COLO829 (cell line): ENCODE measurements around the gene OSCP1.

Source experiments
- DNase-seq: peaks from one replicate; pipeline ENCODE4 v3.0.0; 2012; ENCODE audit warnings: low spot score

OSCP1 gene

DNA sequence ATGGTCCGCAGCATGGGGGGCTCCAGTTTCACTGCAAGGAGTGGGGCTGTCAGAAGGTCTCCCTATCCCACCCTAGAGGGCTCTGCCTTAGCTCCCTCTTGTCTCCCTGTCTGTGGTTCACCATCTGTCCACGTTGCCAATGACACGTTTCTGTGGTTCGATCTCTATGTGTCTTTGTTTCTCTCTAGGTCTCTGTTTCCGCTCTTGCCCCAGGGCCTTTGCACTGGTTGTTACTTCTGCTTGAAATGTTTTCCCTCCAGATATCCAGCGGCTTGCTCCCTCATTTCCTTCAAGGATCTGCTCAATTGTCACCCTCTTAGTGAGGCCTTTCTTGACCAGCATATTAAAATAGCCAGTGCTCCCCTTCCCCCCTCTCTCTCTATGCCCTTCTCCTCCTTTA is 22.4 kb upstream of the OSCP1 start:
- DNase-seq = no peak

- no peak for DNase-seq
These were observed 21.8 kb upstream of the OSCP1 start for GRCh38 chr1:36471830-36472641.

DNA sequence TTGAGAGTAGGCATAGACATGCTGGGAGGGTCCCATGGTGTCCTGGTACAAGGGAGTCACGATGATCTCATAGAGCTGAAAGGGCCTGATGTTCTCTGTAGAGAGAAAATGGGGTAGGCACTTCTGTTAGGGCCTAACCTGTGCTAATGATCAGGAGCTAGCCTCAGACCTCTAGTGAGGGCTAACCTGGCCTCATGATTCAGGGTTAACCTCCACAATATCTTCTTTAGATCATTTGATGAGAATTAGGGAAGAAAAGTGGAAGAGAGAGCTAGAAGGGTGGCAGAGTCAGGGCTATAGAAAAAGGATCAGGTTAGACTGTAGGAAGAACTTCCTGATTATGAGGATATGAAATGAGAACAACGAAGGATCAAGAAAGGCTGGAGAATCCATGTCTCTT is 18.9 kb upstream of the OSCP1 start:
- DNase-seq = no peak

DNA sequence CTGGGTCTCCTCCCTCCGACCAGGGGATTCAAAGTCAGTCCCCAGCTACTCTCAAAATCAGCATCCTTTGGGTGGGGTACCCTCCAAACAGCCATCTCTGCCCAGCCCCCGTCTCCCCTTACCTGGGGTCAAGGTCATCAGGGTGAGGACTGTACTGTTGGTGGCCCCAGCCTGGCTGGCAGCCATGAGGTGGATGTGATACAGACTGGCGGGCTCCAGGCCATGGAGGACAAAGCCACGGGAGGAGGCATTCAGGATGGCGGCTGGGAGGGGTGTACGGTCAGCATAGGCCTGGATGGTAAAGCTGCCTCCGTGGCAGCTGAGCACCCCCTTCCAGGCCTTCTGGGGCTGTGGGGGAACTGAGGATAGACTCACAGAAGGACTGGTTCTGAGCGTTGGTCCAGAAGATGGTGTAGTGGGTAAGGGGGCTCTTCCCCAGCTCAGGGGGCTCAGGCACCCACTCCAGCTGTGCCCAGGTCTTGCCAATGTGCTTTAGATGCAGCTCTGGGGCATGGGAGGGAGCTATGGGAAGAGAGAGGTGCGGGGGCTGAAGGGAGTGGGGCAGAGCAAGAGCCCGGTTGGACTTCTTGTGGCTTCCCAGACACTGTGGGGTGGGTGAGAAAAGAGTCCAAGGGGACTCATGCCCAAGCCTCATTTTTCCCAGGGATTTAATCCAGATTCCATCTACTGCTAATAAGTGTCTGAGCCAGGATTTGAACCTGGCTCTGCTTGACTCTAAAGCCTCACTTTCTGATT is 17.6 kb upstream of the OSCP1 start:
- no peak for DNase-seq

GRCh38 chr1:36467027-36467410 is 16.8 kb upstream of the OSCP1 start:
- no peak for DNase-seq

- DNase-seq = no peak
These were observed 16.2 kb upstream of the OSCP1 start for GRCh38 chr1:36466370-36467026.

- no peak for DNase-seq
These were observed 15.6 kb upstream of the OSCP1 start for GRCh38 chr1:36465731-36466369.

GRCh38 chr1:36464605-36465393 is 14.5 kb upstream of the OSCP1 start:
- DNase-seq = no peak

DNA sequence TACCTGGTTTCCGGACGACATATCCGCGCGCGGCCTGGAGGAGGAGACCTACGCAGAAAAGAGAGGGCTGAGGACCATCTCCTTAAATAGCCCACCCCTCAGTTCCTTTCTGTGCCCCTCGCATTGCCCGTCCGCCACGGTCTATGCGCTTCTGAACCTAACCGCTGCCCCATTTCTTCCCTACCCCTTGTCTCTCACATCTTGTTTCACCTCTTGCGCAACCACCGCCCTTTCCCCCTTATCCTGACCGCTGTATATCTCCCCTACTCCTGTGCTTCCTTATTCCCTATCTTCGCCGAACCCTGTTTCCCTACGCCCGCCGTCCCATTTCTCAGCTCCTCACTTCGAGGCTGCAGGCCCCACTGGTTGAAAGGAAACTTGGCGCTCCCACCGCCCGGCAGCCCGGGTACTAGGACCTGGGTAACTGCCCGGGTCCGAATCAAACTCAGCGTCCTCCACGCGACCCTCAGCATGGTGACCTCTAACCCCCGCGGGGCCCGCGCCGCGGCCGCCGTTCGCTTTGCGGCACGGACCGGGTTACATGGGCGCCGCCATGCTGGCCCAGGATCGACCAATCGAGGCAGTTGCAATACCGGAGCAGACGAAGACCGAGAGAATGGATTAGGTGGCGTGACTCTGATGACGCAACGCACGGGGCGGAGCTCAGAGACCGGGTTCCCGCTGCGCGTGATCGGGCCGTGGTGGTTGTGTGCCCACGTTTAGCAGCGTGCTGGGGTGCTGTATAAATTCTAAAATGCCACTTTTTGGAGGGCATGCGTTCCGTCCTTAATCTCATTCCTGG is 13.8 kb upstream of the OSCP1 start, which contains the start of gene MRPS15:
MRPS15 (minus strand) TSS at position 582 of the 802 bp plus-strand sequence; CDS start at position 473, 109 bp downstream.
- peak; percentile 90 for DNase-seq

DNA sequence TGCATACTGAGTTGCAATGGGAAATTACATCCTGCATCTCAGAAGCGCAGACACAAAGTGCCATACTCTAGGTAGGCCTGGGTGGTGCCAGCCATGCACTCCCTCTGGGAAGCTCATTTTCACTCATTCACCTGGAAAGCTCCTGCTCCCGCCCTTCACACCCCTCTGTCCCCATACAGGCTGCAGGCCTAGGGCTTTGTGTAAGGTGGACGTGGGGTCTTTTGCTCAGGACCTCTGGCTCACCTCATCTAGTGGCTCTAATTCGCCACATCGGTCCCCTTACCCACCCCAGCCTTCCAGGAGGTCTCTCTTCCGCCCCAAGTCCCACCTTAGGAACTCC is 13.2 kb upstream of the OSCP1 start:
- no peak for DNase-seq

DNA sequence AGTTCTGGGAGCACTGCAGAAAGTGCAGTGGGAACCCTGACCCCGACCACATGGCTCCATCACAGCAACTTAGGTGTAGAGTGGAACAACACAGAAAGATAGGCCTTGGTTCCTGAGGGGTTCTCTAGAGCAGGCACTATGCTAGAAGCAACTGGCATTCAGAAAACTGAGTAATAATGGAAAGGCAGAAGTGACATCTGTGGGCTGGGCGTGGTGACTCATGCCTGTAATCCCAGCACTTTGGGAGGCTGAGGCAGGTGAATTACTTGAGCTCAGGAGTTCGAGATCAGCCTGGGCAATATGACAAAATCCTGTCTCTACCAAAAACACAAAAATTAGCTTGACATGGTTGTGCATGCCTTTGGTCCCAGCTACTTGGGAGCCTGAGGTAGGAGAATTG is 8.7 kb upstream of the OSCP1 start:
- DNase-seq = no peak

- DNase-seq = no peak
These were observed 7.4 kb upstream of the OSCP1 start for GRCh38 chr1:36457691-36458090.

DNA sequence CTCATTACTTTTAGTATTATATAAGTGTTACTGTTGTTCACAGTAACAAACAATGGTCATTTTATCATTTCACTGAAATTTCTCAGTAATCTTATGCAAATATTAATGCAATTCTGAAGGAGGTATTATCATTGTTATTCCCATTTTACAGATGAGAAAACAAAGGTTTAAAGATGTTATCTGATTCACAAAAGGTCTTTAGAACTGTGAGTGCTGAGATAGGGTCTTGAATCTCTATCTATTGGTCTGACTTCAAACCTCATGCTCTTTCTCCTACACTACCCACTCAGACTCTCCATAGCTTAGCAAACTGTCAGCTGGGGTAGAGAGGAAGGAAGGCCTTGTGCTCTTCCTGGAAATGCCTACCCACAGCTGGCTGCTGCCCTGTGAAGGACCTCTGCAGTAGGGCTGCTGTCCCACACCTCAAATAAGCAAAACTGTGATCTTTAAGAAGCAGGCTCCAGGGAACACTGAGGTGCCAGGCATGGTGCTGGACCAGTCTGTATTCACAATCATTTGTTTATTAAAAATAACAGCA is 6.2 kb upstream of the OSCP1 start:
- DNase-seq = no peak

DNA sequence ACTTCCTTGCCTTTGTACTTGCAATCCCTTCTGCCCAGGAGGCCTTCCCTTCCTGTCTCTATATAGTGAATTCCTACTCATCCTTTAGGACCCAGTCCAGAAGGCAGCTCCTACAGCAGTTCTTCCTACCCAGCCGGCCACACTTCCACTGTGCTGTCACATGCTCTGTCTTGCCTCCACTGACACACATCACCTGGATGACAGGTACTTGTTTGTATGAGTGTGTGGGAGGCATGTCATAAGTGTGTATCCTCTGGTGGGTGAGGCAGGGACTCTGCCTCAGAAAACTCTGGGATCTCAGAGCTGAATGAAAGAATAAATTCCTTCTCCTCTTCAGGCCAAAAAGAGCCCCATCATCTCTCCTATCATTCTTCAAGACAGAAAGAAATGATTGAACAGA is 5.1 kb upstream of the OSCP1 start:
- DNase-seq = no peak

GRCh38 chr1:36453600-36454388 is 3.5 kb upstream of the OSCP1 start:
- no peak for DNase-seq

DNA sequence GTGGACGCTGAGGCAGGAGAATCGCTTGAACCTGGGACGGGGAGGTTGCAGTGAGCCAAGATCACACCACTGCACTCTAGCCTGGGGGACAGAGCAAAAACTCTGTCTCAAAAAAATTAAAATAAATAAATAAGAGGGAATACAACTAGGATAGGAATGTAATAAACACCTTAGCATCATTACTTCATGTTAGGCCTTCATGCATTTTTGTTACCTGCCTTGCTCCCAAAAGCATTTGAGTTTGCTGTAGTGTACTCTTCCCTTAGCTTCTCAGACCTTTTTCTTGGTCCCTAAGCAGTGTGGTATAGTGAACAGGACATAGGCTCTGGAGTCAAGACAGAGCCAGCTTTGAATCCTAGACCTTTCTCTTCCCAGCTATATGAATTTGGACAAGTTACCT is 2.8 kb upstream of the OSCP1 start:
- no peak for DNase-seq

GRCh38 chr1:36450919-36451305 is 661 bp upstream of the OSCP1 start:
- DNase-seq = no peak

DNA sequence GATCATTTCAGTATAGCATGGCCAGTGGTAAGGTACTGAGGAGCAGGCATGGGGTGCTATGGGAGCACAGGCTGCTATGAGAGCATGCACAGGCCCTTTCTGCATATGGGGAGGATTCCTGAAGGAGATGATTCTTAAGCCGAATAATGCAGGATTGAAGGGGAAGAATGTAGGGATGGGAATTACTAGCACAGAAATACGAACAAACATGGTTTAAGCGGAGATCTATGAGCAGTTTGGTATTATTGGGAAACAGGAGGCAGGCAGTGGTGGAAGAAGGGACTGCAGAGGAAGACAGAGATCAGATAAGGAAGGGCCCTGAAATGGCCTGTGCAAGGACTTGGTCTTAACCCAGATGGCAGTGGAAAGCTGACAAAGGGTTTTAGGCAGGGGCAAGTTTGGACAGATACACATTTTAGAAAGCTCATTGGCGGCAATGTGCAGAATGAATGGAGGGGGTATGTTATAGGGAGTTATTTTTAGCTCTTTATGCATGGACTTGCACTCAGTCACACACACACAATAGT is 1.7 kb downstream of the OSCP1 start:
- DNase-seq = no peak

DNA sequence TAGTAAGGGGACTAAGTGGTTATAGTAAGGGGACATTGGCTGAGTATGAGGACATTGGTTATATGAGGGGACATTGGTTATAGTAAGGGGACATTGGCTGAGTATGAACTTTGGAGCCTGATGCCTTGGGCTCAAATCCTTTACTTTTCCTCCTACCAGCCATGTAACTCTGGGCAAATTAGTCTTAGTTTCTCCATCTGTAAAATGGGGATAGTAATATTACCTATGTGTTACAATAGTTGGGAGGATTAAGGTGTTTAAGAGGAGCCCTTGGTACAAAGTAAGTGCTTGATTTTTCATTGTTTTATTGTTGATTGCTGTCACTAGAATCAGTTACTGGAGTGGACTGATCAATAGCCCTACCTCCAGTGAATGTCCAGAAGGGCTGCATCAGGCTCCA is 2.8 kb downstream of the OSCP1 start:
- no peak for DNase-seq

DNA sequence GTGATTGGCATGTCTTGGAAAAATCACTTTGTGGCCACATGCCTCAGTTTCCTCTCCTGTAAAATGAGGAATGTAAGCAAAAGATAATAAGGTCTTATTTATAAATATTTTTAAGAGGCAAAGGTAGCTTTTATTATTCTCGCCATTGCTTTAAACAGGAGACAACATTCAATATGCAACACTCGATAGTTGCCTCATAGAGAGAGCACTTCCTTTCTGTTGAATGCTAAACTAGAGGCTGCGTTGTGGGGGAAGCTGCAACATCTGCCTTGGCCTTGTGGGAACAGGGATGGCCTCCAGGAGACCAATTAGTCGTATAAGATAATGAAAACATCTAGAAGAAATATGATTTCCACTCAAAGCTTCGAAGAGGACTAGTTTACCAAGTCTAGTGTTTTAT is 3.5 kb downstream of the OSCP1 start:
- DNase-seq = no peak
